GM12892 (cell line): ENCODE results near the gene CHCHD3.

ENCODE experiments used
- POLR2A ChIP-seq: IDR thresholded peaks from 2 replicates; pipeline ENCODE4 v1.6.1; 2011; ENCODE audit warnings: low read depth, low read length, control low read depth
- POLR2AphosphoS5 ChIP-seq: IDR thresholded peaks from 2 replicates; pipeline ENCODE4 v1.6.1; 2011; ENCODE audit warnings: low read depth, low read length, control low read depth
- TAF1 ChIP-seq: IDR thresholded peaks from 2 replicates; pipeline ENCODE4 v1.6.1; 2011; ENCODE audit warnings: low read depth, mild to moderate bottlenecking, control low read depth, low read length, borderline replicate concordance

- no peak for TF ChIP-seq POLR2A
- TF ChIP-seq POLR2AphosphoS5, result no peak
- TF ChIP-seq TAF1, result no peak
Observed at GRCh38 chr7:132825222-132825621, 256.7 kb downstream of the CHCHD3 start.
